HG02852 (cell line): ENCODE results near the gene SCARF2.
"Not testable (repeated sequence)": the region's sequence is repeated elsewhere in the genome, so short reads cannot be mapped to it uniquely, and the experiment has no call there.

Source experiments
- ATAC-seq: cut with Tn5 transposase; IDR thresholded peaks from one replicate; pipeline ENCODE4 v1.9.1; 2021; ENCODE audit warnings: mild to moderate bottlenecking, moderate library complexity; ENCODE audit not compliant: unreplicated experiment

Gene SCARF2

DNA sequence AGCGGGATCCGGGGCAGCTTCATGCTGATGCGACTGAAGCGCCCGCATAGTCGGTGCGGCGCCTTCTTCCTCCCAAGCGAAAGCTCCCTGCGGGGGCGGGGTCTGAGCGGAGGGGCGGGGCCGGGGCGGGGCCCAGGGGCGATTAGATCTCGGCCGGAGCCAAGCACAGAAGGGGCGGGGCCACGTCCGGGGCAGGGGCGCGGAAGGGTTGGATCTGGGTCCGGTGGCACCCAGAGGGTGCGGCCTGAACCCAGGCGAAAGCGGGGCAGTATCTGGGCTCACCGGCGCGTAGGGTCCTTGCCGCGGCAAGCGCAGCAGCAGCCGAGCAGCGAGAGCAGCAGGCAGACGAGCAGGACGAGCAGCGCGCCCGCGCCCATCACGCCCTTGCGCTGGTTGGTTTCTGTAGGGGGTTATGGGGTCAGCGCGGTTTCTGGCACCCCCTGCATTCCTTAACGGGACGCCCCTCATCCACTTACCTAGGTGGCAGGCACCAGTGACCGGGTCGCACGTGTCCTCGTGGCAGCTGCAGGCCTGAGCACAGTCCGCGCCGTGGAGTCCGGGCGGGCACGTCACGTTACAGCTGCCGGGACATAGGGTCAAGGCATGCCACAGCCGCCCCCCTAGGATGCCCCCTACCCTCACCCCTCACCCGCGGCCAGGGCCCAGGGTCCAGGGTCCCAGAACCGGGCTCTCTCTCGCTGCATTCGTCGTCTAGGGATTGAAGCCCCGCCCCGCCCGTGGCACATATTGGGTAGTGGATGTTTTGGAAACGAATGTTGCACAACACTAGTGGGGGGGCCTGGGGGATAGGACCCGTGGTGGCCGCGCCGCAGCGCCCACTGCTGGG, 8.1 kb downstream of the SCARF2 start:
- no peak for ATAC-seq

DNA sequence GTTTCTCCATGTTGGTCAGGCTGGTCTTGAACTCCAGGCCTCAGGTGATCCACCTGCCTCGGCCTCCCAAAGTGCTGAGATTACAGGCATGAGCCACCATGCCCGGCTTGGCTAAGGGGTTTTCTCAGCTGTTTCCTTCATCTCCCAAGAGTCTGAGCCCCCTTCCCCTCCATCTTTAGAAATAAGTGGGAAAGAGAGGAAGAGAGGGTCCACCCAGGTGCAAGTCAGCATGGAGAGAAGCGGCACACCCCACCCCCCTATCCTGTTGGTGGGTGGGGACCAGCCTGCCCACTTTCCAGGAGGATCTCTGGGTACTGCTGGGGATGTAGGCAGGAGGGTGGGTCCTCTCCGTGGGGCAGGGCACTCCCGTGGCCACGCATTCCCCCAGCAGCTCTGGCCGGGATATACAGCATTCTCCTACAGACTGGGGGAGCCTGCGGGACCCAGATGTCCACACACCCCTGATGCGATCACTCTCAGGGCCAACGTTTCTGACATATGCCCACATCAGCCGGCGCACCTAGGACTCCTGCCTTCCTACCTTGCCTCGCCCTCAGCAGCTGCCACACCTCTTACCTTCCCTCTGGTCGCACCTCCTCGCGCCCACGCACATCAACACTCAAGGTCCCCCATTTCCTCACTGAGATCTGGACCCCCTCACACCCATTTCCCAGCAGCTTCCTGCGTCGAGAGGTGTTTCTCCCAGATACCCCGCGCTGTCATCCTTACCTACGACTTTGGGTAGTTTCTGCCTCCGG, 8.9 kb downstream of the SCARF2 start:
- ATAC-seq = no peak

- ATAC-seq = no peak
These were observed 9.6 kb downstream of the SCARF2 start for GRCh38 chr22:20427945-20428417.

DNA sequence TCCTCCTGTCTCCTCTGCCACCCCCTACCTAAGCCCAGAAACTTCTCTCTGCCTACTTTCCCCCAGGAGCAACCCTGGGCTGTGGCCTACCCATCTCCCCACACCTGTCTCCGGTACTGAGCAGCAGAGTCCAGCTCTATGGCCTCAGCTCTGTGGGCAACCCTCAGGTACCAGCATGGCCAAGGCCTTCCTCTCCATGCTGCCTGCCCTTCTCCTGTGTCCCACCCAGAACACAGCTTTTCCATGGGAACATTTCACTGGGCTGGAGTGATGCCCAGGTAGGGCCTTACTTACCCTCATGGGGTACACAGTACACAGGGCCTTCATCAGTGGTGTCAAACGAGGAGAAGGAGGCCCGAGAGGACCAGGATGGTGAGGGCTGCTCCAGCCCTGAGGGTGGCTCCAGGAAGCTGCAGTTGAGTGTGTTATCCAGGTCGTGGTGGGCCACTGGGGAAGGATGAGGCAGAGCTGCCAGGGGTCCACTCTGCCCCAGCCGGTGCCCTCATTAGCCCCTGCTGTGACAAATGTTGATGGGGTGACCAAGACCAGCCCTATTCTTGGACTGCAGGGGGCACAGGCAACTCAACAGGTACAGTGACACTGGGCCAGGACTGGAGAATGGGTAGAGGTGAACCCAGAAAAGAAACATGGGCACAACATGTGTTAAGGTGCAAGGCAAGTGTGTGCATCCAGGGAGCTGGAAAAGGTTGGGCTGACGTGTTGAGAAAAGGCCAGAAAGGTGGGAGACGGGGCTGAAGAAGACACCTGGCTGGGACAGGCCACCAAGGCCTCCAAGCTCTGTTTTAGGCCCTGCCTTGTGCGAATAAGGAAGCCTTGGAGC, 10.3 kb downstream of the SCARF2 start:
- ATAC-seq = no peak

- no peak for ATAC-seq
These were observed 11.4 kb downstream of the SCARF2 start for GRCh38 chr22:20426259-20426615.

DNA sequence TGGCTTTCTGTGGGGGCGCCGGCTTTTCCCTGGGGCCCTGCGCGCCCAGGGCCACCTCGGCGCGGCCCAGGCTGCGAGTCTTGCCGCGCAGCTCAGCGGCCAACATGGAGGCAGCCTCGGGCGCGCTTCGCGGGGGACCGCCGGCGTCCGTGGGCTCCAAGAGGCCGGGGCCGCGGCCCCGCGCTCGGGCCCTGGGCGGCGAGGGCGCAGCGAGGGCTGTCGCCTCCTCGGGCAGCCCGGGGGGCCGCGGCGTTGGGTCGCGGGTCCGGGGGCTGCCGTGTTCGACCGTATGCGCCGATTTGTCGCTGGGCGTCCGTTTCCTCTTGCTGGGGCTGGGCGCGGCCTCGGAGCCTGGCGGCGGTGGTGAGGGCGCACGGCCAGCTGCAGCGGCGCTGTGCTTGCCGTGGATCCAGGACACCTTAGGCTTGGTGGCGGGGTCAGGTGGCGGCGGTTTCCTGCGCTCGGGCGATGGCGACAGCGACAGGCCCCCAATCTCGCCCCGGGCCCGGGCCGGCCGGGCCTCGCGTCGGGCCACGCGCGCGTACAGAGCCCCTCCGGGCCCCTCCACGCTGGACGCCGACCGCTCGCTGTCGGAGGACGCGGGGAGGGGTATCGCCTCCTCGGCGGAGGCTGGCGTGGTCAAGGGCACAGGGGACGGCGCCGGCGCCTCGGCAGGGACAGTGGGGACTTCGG, 11.9 kb downstream of the SCARF2 start:
- ATAC-seq = no peak

DNA sequence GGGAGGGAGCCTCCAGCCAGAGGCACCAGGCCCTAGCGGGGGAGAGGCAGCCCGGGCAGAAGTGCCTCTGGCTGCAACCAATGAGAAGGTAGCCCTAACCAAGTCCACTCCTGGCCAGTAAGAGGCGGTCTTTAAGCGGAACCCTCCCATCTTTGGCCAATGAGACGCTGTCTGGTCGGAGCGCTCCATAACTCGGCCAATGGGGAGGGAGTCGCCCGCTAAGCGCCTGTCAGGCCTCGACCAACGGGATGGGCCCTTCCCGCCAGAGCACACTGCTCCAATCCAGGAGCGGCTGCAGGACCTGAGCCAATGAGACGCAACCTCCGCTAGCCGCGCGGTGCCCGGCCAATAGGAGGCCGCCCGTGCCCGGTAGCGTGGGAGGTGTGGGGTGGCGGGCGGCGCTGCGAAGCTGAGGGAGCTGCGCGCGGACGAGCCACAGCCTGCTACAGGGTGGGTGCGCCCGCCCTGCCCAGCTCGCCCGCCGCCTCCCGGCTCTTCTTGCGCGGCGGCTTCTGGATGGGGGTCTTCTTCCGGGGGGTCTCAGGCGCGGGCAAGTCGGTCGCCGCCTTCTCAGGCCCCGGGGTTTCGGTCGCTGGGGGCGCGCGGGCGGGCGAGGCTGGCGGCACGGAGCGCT, 12.6 kb downstream of the SCARF2 start:
- ATAC-seq = no peak

- no peak for ATAC-seq
These were observed 13.1 kb downstream of the SCARF2 start for GRCh38 chr22:20424568-20424931.

DNA sequence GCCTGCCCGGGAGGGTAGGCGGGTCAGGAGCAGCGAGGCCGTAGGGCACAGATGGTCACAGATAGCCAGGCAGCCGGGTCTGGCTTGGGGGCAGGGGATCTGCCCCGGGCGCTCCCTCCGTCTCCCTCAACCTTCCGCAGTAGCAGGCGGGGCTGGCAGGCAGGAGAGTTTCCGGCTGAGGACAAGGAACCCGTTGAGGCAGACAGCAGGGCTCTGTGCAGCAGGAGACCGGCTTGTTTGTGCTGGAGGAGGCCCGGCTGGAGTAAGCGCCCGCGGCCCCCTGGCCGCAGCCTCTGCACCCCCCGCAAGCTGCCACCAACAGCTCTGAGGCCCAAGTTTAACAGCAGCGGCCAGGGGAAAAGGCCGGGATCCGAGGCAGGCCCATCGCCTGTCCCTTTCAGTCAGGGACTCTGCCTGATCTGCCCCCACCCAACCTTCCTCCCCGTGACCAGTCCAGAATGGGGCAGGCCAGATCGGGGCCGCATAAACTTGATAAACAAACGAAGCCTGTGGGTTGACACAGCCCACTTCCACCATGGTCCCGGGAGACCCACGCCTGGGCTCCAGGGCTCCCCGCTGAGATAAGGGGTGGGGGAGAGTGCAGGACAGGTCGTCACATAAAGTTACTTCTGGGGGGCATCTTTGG, 13.6 kb downstream of the SCARF2 start:
- ATAC-seq = no peak

DNA sequence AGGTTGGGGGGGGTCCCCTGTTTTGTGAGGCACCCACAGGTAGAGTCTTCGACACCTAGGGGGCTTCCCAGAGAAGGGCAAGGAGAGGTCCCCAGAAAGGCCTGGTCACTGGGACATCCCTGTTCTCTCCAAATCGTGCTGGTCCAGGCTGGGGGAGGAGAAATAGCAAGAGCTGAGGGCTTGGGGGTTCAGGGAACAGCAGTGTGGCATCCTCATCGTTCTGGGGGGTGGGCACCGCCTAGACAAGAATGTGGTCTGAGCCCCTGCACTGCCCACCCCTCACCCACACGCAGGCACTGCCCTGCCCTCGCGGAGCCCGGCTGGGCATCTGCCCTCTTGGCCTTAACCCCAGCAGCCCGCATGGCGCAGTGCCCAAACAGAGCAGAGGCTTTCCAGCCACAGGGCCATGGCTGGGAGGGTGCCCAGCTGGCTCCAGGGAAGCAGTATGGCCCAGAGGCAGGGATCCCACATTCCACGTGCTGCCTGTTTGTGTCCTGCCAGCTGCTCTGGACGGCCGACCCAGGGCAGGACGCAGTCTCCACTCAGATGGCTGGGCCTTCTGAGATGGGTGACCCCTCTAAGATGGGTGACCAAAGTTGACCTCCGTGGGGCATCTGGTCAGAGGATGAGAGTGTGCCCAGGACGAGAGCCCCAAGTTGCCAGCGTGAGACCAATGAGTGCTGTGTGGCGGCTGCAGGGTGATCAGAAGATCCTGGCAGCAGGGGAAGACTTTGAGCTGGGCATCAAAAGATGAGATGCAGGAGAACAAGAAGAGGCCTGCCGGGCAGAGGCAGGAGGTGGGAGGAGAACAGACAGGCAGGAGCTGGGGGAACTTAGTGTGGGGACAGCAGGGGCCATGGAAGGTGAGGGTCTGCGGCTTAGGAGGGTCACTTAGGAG, 14.4 kb downstream of the SCARF2 start:
- no peak for ATAC-seq

DNA sequence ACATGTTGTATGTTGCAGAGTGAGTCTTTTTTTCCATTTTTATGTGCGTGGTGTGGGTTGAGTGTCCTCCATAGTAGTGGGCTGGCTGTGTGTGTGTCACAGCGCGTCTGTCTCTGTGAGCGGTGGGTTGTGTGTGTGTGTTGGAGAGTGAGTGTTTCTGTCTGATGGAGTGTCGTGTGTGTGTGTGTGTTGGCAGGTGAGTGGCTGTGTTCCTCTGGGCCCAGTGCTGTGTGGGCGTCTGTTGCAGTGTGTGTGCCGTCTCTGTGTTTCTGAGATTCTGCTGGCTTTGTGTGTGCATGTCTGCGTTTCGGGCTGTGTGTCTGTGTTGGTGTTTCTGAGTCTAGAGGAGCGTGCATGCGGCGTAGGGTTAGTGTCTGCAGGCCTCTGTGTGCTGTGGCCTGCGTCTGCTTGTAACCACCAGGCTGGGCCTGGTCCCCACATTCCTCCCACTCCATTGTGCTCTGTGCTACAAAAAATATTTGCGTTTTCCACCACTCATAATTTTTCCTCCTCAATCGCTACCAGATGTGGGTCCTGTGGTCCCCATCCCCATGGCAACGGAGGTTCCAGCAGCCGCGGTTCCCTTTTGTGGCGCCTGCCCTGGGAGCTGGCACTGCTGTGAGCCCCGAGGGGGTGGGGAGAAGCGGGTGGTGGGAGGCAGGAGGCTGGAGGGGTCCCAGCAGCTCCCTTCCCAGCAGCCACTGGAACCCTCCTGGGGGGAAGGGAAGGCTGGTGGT, 15.2 kb downstream of the SCARF2 start:
- no peak for ATAC-seq

DNA sequence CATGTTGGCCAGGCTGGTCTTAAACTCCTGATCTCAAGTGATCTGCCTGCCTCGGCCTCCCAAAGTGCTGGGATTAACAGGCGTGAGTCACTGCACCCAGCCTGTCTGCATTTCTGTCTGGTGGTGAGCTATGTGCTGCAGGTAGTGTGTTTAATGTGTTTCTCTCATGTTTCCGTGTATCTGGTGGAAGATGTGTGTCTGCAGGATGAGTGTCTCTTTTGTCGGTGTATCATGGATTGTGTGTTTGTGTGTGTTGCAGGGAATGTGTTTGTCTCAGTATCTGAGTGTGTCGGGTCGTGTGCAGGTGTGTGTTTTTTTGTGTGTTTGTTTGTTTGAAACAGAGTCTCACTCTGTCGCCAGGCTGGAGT, 16.1 kb downstream of the SCARF2 start:
- ATAC-seq = no peak

DNA sequence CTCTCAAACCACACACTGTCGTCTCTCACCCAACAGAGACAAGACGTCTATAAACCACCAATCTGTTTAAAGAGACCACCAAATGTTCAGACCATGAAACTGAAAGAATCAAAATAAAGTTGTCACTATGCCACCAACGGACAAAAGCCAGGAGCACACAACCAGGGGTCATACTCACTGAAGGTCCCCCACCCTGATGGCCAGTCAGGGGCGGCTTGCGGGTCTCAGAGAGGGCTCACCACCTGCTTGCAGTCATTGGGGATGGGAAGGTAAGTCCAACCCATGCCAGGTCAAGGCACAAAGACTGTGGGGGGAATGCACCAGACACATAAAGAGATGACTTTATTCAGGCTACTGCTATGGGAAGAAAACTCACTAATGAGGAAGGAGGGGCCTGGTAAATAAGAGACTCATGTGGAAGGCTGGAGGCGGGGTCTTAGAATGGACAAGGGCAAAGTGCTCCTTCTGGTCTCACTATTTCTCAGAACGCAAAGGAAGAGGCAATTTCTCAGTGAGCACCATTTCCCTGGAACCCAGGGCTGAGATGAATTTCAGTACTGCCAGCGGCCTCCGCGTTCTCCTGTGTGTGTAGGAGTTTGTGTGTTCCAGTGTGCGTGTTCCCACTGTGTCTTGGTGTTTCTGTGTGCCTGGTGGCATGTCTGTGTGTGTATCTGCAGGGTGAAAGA, 17.3 kb downstream of the SCARF2 start:
- ATAC-seq = no peak

DNA sequence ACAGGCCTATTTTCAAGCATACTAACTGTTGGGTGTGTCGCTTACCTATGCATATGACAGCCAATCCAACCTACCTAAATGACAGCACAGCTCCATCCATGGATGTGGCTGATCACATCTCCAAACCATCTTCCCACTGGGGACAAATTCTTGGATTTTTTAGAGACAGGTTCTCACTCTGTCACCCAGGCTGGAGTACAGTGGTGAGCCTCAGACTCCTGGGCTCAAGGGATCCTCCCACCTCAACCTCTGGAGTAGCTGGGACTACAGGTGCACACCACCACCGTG, 18.0 kb downstream of the SCARF2 start:
- ATAC-seq = no peak

GRCh38 chr22:20418211-20418788, 19.3 kb downstream of the SCARF2 start:
- ATAC-seq = no peak

DNA sequence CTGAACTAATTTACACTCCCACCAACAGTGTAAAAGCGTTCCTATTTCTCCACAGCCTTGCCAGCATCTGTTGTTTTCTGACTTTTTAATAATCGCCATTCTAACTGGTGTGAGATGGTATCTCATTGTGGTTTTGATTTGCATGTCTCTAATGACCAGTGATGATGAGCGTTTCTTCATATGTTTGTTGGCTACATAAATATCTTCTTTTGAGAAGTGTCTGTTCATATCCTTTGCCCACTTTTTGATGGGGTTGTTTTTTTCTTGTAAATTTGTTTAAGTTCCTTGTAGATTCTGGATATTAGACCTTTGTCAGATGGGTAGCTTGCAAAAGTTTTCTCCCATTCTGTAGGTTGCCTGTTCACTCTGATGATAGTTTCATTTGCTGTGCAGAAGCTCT, 21.9 kb downstream of the SCARF2 start:
- not testable (repeated sequence) for ATAC-seq

GRCh38 chr22:20415241-20415640, 22.4 kb downstream of the SCARF2 start:
- ATAC-seq = not testable (repeated sequence)
